GM10847 (cell line): Measurements from ENCODE around the gene HJURP.

Experiments used
- POLR2A ChIP-seq: IDR thresholded peaks from 2 replicates; pipeline ENCODE4 v1.6.1; 2011; ENCODE audit not compliant: insufficient read length; ENCODE audit errors: extremely low read depth

Gene HJURP, protein sequence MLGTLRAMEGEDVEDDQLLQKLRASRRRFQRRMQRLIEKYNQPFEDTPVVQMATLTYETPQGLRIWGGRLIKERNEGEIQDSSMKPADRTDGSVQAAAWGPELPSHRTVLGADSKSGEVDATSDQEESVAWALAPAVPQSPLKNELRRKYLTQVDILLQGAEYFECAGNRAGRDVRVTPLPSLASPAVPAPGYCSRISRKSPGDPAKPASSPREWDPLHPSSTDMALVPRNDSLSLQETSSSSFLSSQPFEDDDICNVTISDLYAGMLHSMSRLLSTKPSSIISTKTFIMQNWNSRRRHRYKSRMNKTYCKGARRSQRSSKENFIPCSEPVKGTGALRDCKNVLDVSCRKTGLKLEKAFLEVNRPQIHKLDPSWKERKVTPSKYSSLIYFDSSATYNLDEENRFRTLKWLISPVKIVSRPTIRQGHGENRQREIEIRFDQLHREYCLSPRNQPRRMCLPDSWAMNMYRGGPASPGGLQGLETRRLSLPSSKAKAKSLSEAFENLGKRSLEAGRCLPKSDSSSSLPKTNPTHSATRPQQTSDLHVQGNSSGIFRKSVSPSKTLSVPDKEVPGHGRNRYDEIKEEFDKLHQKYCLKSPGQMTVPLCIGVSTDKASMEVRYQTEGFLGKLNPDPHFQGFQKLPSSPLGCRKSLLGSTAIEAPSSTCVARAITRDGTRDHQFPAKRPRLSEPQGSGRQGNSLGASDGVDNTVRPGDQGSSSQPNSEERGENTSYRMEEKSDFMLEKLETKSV

GRCh38 chr2:233854241-233854981 is at the start of gene HJURP:
Gene HJURP (minus strand): TSS chr2:233854535. CDS start chr2:233854500, 35 bp downstream.
- TF ChIP-seq POLR2A, result peak; percentile 77

GRCh38 chr2:233901884-233902283 is 47.5 kb upstream of the HJURP start:
- TF ChIP-seq POLR2A, result no peak

DNA sequence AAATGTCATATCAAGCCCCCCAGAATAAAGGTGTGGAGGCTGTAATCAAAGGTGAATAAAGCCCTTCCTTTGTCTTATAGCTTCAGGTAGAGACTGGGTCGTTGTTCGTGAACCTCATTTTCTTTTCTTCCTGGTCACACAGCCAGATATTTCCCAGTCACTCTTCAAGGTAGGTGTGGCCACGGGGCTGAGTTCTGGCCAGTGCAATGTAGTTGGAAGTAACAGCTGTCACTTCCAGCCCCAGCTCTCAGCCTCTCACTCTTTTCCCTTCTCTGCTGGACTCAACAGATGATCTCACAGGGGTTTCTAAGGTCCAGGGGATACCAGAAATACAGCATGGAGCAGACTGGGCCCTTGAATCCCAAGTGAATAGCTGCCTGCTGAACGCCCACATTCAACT is 47.0 kb upstream of the HJURP start:
- no peak for TF ChIP-seq POLR2A

DNA sequence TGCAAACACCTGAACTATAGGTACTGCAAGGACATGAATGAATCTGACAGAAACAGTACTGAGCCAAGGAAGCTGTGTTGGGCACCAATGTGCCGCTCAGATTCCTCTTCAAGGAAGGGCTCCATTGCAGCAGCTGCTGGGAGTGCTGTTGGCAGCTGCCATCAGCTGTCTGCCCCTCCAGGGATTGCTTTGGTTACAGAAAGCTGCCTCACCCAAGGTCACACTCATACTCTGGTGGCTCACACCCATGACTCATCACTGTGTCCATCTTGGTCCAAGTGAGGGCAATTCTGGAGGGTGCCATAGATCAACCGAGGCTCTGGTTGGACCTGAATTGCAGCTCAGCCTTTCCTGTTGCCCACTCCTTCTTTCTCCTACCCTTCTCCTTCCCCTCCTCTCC is 38.5 kb upstream of the HJURP start:
- no peak for TF ChIP-seq POLR2A

DNA sequence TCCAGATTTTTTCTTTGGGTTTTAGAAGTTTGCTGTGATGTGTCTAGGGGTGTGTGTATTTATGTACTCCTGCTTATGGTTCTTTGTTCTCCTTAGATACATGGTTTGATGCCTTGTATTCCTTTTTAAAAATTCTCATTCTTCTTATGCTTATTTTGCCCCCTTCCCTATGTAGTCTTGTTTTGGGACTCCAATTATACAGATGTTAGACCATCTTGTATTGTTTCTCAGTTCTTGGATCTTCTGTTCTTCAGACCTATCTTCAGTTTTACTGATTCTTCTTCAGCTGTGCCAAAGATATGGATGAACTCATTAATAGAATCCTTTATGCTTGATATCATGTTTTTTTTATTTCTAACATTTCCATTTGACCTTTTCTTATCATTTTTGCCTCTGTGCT is 28.0 kb upstream of the HJURP start:
- TF ChIP-seq POLR2A, result no peak

- TF ChIP-seq POLR2A, result no peak
These were observed 17.1 kb upstream of the HJURP start for GRCh38 chr2:233871432-233871831.

- TF ChIP-seq POLR2A, result peak; percentile 58
These were observed 13.7 kb upstream of the HJURP start, which contains the start of gene MSL3B for GRCh38 chr2:233867993-233868532. Gene MSL3B (minus strand): TSS chr2:233868386.

- no peak for TF ChIP-seq POLR2A
These were observed 12.1 kb upstream of the HJURP start for GRCh38 chr2:233866479-233866878.

DNA sequence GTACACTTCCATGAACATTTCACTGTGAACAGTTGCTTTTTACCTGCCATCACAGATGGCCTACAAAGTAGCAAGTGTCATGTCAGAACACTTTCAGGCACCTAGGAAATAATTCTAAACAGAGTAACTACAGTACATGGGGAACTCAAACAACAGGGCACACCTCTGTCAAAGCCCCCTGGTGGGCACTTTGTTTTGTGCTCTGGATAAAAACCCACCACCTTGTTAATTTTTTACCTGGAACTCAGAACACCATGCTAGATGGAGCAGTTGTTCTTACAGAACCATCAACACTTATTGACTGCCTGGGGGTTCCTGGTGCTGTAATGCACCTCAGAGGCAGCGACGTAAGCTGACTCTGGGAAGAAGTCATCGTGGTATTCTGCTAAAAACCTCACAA is 11.5 kb upstream of the HJURP start:
- no peak for TF ChIP-seq POLR2A

GRCh38 chr2:233862261-233862768 is 8.0 kb upstream of the HJURP start:
- no peak for TF ChIP-seq POLR2A

GRCh38 chr2:233858331-233858730 is 4.0 kb upstream of the HJURP start:
- no peak for TF ChIP-seq POLR2A

- no peak for TF ChIP-seq POLR2A
These were observed 3.3 kb upstream of the HJURP start for GRCh38 chr2:233857511-233858141.

GRCh38 chr2:233856184-233856583 is 1.8 kb upstream of the HJURP start:
- no peak for TF ChIP-seq POLR2A

- TF ChIP-seq POLR2A, result no peak
These were observed 1.0 kb upstream of the HJURP start for GRCh38 chr2:233855345-233855744.

GRCh38 chr2:233853883-233854240 is 473 bp downstream of the HJURP start:
- TF ChIP-seq POLR2A, result no peak
